ENCODE measurements around the gene OR13J1. TPM values are rescaled to one million over a fixed set of nuclear protein-coding genes. Genes with fewer than 3 reads are reported as not detected.

OR13J1 gene
- total RNA-seq, 1 donor from 2014 or later, result not detected

DNA sequence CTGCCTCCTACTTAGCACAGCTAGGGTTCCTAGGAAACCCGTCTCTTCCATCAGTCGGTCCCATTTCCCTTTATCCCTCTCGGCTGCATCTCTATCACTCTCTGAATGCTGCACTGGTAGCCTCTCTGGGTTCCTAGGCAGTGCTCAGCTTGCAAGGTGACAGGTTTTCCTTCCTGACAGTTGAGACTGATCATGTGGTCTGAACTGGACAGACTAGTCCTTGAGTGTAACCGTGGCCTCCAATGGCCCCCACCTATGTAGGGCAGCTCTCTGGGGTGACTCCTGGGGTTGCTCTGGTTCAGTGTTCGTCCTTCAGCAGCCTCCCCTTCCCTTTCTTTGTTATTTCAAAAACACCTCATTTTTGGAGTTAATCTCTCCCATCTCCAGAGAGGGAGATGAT lies 37.4 kb downstream of the OR13J1 start:
- no peak for DNase-seq (ENCODE audit: low read depth)

DNA sequence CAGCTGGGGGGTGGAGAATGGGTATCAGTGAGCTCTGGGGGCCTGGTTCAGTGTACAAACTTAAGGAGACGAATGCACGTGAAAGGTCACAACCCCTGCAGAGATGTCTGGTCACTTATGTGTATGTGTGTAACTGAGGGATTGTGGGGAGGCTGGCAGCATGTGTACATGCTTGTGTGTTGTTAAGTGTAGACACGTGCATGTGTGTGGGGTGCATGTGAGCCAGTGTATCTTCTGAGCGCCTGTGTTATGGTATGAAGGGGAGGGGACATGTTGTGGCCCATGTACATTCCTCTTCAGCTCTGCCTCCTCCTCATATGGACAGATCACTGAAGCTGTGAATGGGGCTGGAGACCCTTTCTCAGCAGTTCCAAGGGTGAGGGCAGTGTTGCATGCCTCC lies 39.2 kb downstream of the OR13J1 start:
- DNase-seq (ENCODE audit: low read depth), result no peak

DNA sequence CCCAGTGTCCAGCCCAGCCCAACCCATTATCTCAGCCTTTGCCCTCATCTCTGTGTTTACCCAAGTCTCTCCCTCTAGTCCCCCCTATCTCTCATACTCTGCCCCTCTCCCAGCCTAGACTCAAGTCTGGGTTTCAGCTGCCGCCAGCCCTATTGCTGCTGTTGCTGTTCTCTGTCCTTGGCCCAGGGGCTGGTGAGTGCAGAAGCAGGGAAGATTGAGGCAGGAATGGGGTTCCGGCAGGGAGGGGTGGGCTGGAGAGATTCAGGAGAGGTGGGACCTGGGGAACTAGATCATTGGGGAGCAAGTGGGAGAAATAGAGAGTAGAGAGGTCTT lies 40.5 kb downstream of the OR13J1 start:
- no peak for DNase-seq (ENCODE audit: low read depth)

GRCh38 chr9:35829084-35829763 lies 41.0 kb downstream of the OR13J1 start, which contains the start of gene TMEM8B:
TMEM8B (plus strand) TSS chr9:35829228; CDS start chr9:35829448, 220 bp downstream.
- peak; percentile 81 for DNase-seq (ENCODE audit: low read depth)

- no peak for DNase-seq (ENCODE audit: low read depth)
Measured at GRCh38 chr9:35828716-35829083, 41.5 kb downstream of the OR13J1 start, which contains the start of gene FAM221B. FAM221B (minus strand) TSS chr9:35828732; CDS start chr9:35826161, 2,571 bp downstream.

- peak; percentile 30 for DNase-seq (ENCODE audit: low read depth)
Measured at GRCh38 chr9:35827486-35827885, 42.7 kb downstream of the OR13J1 start.

GRCh38 chr9:35826071-35826701 lies 44.0 kb downstream of the OR13J1 start:
- DNase-seq (ENCODE audit: low read depth), result peak; percentile 67

GRCh38 chr9:35822926-35823325 lies 47.3 kb downstream of the OR13J1 start:
- no peak for DNase-seq (ENCODE audit: low read depth)

DNA sequence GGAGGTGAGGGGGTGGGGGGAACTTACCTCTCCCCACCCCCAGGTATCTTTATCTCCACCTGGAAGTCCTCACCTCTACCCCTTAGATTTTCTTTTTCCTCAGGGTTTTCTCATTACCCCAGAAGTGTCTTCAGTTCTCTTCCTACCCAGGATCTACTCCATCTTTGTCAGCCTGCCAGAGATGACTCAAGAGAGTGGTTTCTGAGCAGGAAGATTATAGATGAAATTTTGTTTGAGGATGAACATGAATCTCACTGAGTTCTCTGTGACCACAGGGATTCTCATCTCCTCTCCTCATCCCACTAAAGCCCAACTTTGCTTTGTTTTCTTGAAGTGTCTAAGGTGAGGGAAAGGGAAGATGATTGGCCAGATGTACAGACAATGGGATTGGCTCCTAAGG lies 50.1 kb downstream of the OR13J1 start:
- DNase-seq (ENCODE audit: low read depth), result no peak

Other genes starting within 250 kb of the OR13J1 start
- not detected in 2 replicates for gene SIT1, start 219.5 kb downstream of the OR13J1 start, total RNA-seq
- 5,792 and 14,792 TPM in 2 replicates for gene RMRP, start 212.4 kb downstream of the OR13J1 start, total RNA-seq
- gene CCDC107, start 212.1 kb downstream of the OR13J1 start, total RNA-seq, result 11.9 and 24.8 TPM in 2 replicates
- gene ARHGEF39, start 205.2 kb downstream of the OR13J1 start, total RNA-seq, result 0.25 and 9.9 TPM in 2 replicates
- gene CA9, start 196.5 kb downstream of the OR13J1 start, total RNA-seq, result 6.8 and 6.9 TPM in 2 replicates
- gene TPM2, start 180.5 kb downstream of the OR13J1 start, total RNA-seq, result 51.4 and 124 TPM in 2 replicates
- gene TLN1, start 138.2 kb downstream of the OR13J1 start, total RNA-seq, result 266 and 772 TPM in 2 replicates
- gene CREB3, start 137.7 kb downstream of the OR13J1 start, total RNA-seq, result 57.8 and 152 TPM in 2 replicates
- 14.9 and 46.9 TPM in 2 replicates for gene GBA2, start 121.2 kb downstream of the OR13J1 start, total RNA-seq
- gene RGP1, start 121.1 kb downstream of the OR13J1 start, total RNA-seq, result 13.7 and 24.3 TPM in 2 replicates
- not detected in 2 replicates for gene MSMP, start 116.1 kb downstream of the OR13J1 start, total RNA-seq
- 13.9 and 35.6 TPM in 2 replicates for gene NPR2, start 78.8 kb downstream of the OR13J1 start, total RNA-seq
- 0.80 TPM in 1 of 2 replicates, not detected in the other for gene SPAG8, start 58.1 kb downstream of the OR13J1 start, total RNA-seq
- gene HINT2, start 55.4 kb downstream of the OR13J1 start, total RNA-seq, result 12.7 and 25.7 TPM in 2 replicates
- gene FAM221B, start 41.7 kb downstream of the OR13J1 start, total RNA-seq, result not detected in 2 replicates
- gene TMEM8B, start 41.2 kb downstream of the OR13J1 start, total RNA-seq, result 0.69 and 9.4 TPM in 2 replicates
- 0.45 TPM in 1 of 2 replicates, not detected in the other for gene HRCT1, start 35.8 kb upstream of the OR13J1 start, total RNA-seq
- gene SPAAR, start 39.1 kb upstream of the OR13J1 start, total RNA-seq, result 0.17 TPM in 1 of 2 replicates, not detected in the other
- not detected in 2 replicates for gene OR2S2, start 87.8 kb upstream of the OR13J1 start, total RNA-seq
- 9.6 and 11.6 TPM in 2 replicates for gene RECK, start 166.5 kb upstream of the OR13J1 start, total RNA-seq

Measured in renal cortical epithelial cell (primary cell).